ENCODE measurements around the gene SLC4A11.

DNA sequence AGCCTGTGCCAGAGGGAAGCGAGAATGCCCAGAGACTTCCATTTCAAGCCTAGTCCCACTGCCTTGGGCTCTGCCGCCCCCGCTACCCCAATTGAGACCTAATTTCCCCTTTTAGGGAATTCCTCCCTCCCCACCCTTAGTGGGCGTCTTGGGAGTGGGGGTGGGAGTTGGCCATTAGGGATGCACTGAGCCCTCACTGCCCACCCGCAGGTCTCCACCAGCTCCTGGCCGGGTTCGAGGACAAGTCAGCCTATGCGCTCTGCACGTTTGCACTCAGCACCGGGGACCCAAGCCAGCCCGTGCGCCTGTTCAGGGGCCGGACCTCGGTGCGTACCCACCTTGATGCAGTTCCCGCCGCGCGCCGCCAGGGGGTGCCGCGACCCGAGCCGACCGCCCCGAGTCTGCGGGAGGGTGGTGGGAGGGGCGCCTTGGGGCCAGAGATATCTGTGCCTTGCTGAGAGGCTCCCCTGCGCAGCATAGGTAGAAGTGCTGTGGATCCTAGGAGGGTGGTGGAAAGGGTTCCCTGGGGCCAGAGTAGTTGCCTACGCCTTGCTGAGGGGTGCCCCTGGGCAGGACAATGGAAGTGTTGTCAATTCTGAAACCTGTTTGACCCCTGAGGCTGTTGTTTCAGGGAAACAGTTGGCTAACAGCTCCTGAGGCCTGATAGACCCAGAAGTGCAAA lies 20.5 kb downstream of the SLC4A11 start:
- TF ChIP-seq, protein P1, sequence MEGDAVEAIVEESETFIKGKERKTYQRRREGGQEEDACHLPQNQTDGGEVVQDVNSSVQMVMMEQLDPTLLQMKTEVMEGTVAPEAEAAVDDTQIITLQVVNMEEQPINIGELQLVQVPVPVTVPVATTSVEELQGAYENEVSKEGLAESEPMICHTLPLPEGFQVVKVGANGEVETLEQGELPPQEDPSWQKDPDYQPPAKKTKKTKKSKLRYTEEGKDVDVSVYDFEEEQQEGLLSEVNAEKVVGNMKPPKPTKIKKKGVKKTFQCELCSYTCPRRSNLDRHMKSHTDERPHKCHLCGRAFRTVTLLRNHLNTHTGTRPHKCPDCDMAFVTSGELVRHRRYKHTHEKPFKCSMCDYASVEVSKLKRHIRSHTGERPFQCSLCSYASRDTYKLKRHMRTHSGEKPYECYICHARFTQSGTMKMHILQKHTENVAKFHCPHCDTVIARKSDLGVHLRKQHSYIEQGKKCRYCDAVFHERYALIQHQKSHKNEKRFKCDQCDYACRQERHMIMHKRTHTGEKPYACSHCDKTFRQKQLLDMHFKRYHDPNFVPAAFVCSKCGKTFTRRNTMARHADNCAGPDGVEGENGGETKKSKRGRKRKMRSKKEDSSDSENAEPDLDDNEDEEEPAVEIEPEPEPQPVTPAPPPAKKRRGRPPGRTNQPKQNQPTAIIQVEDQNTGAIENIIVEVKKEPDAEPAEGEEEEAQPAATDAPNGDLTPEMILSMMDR (IDR thresholded peaks at IDR 0.05): peak; percentile 88 to 95 (median 94)
- TF ChIP-seq POLR2A (IDR thresholded peaks at IDR 0.05): no peak
